GM18517 (cell line): Measurements from ENCODE around the gene BBX.
"Not testable (repeated sequence)": the region's sequence is repeated elsewhere in the genome, so short reads cannot be mapped to it uniquely, and the experiment has no call there.

ENCODE experiments used
- ATAC-seq: cut with Tn5 transposase; IDR thresholded peaks from one replicate; pipeline ENCODE4 v1.9.1; 2021; ENCODE audit warnings: mild to moderate bottlenecking, moderate library complexity; ENCODE audit not compliant: unreplicated experiment

The BBX gene

DNA sequence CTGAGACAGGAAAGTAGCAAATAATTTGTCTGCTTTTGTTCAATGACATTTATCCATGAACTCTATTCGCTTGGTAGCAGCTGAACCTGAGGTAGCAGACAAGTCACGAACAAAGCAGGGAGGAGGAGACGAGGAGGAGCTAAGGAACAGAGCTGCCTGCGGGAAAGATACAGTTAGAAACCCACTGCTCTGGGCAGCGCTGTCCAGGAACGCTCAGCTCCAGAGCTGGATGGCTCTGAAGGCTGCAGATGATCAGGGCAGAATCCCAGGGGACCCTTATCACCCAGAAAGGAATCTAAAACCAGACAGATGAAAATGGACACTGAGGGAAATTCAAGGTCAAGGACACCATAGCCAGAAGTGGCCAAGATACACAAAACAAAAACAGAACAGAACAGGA lies 310.3 kb downstream of the BBX start:
- ATAC-seq, result no peak

- ATAC-seq, result no peak
These were observed 311.1 kb downstream of the BBX start for GRCh38 chr3:107833722-107834416.

DNA sequence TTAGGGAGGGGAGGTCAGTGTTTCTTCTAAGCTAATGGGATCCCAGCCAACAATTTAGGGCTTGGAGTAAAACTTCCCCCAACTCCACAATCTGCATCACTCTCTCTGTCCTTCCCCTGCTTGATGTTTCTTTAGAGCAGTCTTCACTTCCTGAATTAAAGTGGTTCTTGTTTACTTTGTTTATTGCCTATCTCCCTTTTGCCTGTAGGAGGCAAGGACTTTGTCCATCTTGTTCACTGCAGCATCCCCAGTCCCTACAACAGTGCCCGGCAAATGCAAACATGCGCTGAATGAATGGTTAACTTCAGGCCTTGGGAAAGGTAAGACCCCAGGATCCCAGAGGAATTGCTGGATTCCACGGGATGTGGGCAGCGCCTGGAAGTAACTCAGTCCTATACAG lies 312.2 kb downstream of the BBX start:
- ATAC-seq, result not testable (repeated sequence)

DNA sequence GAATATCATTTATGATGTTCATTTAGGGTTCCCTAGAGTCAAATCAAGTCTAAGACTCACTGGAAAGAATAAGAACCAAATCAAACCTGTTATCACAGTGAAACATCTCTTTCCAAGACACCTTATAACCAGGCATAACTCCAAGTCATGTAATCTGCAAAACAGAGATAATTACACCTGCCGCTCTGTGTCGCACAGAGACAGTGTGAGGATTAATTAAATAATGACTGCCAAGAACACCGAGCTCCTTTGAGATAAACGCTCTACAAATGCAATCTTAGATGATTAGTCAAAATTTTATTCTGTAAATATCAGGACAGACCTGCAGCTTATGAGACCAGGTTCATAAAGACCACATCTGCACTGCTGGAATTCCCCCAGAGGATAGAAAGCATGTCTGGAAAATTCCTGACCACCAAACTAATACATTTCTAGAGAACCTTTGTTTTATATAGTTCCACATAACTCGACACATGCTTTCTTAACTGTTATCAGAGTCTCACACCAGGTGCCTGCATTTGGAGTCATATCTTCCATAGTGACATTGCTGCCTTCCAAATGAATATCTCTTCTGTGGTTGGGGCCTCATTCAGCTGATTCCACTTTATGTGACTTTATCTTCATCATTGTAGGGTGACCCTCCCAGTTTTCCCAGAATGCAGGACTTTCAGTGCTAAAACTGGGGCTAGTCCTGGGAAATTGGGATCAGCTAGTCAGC lies 315.3 kb downstream of the BBX start:
- ATAC-seq, result no peak

DNA sequence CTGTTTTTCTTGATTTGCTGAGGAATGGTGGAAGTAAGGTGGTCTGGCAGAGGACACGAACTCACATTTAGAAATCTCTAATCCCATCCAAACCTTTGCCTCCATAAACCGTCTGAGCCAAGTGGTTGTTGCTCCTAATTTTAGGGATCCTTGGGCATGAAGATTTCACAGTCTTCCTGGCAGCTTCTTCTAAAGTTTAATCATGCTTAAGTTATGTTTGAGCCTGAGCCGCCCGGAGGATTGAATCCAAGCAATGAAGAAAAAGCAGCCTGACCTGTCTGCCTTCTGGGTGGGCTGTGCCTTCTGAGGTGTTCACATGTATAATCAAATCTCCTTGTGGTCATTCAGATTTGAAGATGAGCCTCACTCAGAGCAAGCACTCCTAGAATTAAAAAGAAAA lies 319.1 kb downstream of the BBX start:
- no peak for ATAC-seq

DNA sequence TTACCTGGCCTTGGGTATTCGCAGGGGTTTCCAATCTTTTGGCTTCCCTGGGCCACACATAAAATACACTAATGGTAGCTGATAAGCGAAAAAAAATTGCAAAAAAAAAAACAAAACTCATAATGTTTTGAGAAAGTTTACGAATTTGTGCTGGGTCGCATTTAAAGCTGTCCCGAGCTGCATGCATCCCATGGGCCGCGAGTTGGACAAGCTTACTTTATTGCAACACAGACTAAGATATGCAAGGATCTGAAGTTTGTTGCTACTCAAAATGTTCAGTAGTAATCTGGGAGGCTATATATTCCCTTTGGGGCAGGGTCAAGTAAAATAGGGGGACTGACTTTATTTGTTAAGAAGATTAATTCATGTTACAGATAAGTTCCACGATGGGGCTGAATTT lies 320.2 kb downstream of the BBX start:
- ATAC-seq, result no peak

DNA sequence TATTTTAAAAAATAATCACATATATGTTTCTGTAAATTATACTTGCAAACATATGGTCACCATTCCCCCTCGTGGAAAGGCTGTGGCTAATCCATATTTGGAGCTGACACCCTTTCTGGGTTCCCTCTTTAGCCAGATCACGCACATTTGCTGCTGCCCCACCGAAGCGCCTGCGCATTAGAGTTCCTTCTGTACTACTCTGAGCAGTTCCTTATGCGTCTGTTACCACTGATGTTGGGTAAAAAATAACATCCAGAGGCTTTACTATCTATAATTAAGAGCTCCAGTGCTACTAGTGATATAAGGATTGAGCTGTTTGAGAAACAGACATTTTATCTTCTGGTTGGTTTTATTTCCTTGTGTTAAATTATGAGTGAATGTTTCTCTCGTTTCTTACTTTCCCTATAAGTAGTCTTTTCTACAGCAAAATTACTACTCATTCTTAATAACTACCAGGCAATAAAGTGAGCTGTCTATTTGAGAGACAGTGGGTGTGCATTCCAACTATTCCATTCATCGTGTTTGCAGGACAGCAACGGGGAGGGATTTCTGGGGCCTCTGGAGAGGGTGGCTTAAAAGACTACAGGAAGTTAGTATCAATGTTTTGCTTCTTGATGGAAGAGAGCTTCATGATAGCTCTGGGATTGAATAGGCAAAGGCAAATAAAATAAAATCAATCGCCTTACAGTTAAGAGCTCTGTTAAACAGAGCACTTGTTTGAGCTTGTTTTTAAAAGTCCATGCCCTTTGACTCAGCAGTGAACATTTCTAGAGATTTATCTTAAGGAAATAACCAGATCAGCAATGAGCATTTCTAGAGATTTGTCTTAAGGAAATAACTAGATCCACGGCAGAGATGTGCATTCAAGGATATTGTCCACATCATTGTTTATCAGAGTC lies 322.9 kb downstream of the BBX start:
- no peak for ATAC-seq

- no peak for ATAC-seq
These were observed 323.6 kb downstream of the BBX start for GRCh38 chr3:107846279-107846852.

GRCh38 chr3:107847791-107848190 lies 325.0 kb downstream of the BBX start:
- no peak for ATAC-seq

- no peak for ATAC-seq
These were observed 325.7 kb downstream of the BBX start for GRCh38 chr3:107848351-107848915.

DNA sequence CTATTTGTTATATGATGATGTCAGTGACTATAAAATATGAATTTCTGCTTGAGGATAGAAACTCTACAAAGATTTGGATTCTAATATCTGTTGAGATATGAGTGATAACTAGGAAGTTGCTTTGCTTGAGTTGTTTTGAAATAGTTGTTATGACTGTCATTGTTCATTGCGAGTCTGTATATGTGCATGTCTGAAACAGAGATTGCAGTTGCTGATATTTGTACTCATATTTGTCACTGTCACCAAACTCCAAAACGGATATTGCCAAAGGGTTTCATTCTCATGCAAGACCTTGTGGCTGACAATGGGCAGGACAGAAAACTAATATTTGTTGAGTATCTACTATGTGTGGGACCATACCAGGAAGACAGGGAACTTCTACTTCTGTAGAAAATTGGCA lies 327.9 kb downstream of the BBX start:
- peak; percentile 56 for ATAC-seq

DNA sequence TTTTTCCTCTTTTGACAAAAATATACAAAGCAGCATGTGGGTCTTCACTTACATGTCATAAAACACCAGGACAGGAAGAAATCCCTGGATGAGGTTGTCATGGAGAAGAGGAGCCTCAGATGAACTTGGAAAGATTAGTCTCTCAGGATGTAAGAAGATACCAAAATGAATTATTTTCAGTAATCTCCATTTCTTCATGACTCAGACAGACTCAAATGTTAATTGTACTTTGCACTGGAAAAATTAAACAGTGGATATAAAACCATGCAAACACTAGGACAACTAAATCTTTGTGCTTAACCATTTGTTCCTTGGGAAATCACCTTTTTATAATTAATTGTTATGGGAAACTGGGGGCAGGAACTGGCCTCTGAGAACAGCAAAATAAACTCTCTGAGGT lies 331.1 kb downstream of the BBX start:
- ATAC-seq, result no peak

- no peak for ATAC-seq
These were observed 332.0 kb downstream of the BBX start for GRCh38 chr3:107854733-107855132.

DNA sequence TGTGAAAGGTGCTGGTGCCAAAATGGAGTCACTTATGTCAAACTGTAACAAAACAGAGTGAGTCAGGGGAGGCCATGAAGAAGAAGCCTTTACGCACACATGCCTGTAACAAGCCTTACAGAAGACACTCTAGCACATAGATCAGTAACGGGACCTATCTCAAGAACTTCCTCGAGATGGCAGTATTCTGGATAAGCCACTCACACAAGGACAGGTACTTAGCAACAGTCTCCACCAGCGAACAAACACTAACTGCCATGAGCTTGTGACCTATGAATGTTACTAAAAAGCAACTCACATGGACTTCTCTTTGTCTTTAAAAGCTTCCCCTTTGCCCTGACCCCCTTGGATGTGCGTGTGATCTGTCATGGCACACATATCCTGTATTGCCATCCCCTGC lies 332.9 kb downstream of the BBX start:
- no peak for ATAC-seq

- ATAC-seq, result no peak
These were observed 335.1 kb downstream of the BBX start for GRCh38 chr3:107857854-107858253.

DNA sequence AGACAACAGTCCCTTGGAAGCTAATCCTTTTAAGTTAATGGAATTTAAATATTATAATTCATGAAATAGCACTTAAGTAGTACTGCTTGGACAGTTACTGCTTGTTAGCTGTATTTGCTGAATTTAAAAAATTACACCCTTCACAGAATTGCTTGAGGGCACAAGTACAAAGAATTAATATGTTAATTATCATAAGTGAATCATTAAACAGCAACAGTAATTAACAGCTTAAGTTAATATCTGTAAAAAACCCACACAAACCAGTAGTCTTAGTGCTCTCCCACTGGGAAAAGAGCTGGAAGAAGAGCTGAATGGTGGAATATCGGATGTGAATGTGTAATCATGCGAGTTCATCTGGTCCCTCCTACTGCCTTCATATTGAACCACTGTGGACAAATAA lies 336.1 kb downstream of the BBX start:
- ATAC-seq, result no peak
